Measurements from ENCODE around the gene USH1C.

Gene USH1C

DNA sequence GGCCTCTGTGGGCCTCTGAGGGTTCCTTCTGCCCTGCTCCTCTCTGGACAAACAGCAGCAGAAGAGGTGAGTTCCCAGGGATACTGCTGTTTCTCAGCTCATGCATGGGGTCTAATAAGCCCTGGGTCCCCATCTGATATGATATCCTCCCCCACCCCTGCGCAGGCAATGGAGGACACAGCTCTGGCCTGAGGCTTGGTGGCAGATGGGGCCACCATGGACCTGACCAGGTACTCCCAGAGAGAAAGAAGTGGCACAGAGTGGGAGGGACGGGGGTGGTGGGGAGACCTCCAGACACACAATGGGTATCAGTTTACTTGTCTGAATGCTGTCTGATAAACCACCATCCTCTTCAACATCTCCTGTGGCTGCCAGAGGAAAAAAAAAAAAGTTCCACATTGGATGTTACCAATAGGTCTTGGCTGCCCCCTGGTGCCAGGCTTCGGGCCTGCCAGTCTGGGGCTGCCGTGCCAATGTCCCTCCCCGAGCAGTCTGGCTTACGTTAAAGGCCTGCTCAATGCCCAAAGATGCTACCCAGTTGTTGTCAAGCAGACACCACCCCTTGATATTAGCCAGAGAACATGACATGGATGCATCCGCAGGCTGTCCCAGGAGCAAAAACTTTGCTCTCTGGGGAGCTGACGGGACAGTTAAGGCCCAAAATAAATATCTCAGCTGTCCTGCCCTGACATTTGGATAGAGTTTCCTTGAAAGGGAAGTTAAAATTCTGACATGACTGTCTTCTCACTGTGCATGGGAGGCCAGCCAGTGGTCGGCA, 39.7 kb downstream of the USH1C start:
- DNase-seq (ENCODE audit: low read depth in 2 of 2), result peak; percentile 14 to 20

DNA sequence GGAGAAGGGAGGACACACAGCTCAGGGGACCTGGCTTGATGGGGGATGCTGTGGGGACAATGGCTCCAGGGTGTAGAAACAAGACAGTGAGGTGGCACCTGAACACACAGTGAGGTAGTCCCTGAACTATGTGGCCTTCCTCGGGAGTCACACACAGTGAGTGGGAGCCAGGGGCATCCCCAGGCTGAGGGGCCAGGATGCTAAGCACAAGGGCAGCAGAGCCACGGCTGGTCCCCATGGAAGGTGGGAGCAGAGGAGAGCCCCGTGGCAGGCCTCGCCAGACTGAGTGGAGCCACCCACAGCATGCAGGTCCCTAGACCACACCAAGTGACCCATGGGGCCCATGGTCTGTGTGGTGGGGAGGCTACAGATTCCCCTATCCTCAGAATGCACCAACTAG, 41.6 kb downstream of the USH1C start:
- DNase-seq (ENCODE audit: low read depth in 2 of 2), result no peak

DNA sequence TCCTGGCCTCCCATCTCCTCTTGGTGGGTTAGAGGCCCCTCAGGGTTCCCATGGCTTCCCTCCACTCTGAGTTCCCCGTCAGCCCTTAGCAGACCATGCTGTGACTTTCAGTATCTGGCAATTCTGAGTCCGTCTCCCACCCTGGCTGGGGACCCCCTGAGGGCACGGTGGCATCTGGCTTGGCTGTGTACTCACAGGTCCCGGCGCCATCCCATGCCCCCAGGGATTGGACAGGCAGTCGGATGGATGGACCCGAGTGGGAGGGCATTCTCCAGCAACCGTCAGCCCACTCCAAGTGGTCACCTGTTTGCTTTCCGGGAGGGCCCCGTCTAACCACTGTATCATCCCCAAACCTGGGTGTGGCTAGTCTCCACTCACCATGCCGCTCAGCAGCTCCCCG, 43.5 kb downstream of the USH1C start:
- no peak for DNase-seq (ENCODE audit: low read depth in 2 of 2)

DNA sequence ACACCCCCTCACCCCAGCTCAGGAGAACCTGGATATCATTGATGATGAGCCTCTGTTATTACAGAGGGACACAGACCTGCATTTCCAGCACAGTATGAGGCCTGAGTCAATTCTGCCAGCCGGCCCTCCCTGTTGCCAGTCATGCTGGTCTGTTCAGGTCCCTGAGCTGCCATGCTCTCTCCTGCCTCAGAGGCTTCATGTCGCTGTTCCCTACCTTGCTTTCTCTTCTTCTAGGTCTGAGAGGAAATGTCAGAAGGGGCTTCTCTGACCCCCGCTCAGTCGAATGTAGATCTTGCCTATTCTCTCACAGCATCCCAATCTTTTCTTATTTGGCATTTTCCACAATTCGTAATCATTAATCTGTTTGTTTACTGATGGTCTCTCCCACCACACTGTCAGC, 45.7 kb downstream of the USH1C start:
- DNase-seq (ENCODE audit: low read depth in 2 of 2), result no peak

DNA sequence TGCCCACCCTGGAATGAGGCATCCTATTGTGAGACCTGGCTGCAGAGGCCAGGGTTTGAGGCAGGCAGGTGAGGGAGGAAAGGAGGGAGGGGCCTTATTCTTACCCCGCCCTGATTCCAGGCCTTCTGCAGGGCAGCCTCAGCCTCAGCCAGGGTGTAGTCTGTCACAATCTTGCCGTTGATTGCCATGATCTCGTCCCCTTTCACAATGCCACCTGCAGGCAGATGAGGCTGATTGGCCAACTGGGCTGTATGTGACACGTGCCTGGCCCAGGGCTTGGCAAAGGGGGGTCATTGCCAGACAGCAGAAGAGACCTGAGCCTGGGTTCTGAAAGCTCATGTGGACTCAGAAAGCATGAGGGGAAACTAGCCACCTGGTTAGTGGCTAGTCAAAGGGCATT, 46.2 kb downstream of the USH1C start:
- DNase-seq (ENCODE audit: low read depth in 2 of 2), result no peak

DNA sequence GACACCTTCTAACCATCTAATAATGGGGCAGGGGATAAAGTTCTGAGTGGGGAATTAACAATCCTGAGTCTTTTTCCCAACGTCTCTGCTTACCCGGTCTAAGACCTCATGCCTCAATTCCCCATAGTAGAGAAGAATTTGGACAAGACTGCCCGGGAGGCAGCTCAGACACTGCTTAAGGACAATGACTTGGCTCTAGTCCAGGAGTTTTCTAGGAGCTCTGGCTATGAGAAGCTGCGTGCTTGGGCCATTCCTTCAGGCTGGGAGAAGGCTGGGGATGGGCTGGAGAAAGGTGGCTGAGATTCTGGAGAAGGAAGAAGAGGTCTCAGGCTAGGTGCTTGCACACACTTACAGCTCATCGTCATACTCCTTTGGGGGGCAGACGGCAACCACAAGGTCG, 47.8 kb downstream of the USH1C start:
- no peak for DNase-seq (ENCODE audit: low read depth in 2 of 2)

DNA sequence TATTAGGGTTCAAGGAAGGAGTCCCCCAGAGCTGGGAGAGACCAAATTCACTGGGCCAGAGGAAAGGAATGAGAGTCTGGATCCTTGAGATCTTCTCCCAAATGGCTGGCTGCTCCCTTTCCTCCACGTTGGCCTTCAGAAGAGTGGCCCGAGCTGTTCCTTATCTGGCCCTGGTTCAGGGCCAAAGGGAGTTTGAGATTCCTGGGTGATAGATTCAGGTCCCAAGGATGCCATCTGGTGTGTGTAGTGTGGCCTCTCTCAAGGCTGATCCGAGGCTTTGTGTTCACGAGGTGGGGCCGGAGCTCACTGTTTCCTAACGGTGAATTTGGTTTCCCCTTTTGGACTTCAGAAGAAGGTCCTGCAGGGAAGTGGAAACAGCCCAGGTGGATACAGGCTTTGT, 50.2 kb downstream of the USH1C start:
- DNase-seq (ENCODE audit: low read depth in 2 of 2), result no peak

DNA sequence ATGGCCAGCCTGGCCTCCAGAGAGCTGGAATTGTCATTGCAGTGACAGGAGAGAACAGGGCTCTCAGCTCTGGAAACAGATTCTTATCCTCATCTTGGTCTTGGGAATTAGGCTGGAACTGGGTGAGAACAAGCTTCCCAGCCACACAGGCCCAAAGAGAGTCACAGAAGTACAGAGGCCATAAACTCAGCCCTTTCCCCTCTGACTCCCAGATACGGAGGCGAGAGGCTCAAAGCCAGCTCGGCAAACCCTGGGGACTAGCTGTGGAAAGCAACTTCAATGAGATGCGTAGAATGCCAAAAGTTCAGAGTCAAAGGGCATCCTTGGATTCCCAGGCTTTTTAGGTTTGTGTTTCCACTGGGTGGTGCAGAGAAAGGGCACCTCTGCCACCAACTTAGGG, 53.3 kb downstream of the USH1C start:
- DNase-seq (ENCODE audit: low read depth in 2 of 2), result no peak

DNA sequence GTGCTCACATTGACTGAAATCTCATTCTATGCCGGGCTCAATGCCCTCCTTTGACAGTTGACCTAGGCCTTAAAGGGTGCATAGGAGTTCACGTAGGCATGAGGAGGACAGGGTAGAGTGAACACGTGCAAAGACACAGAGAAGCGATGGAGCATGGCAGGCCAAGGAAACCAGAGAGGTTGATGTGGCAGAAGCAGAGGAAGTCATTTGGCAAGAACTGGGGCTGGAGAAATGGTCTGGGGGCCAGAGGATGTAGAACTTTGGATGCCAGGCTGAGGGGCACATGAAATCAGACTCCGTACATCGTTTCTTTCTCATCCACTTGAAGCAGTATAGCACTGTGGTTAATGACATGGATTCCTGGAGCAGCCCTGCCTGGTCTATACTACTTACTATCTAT, 54.0 kb downstream of the USH1C start:
- no peak for DNase-seq (ENCODE audit: low read depth in 2 of 2)

DNA sequence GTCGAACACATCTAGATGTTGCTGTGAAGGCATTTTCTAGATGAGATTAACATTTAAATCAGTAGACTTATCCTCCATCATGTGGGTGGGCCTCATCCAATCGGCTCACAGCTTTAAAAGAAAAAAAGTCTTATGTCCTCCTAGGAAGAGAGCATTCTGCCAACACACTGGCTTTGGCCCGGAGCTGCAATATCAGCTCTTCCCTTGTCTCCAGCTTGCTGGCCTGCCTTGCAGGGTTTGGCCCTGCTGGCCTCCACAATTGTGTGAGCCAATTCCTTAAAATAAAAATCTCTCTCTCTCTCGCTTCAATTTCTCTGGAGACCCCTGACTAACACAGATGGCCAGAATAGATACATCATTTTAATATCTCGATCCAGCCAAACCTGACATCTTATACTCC, 54.5 kb downstream of the USH1C start:
- no peak for DNase-seq (ENCODE audit: low read depth in 2 of 2)

DNA sequence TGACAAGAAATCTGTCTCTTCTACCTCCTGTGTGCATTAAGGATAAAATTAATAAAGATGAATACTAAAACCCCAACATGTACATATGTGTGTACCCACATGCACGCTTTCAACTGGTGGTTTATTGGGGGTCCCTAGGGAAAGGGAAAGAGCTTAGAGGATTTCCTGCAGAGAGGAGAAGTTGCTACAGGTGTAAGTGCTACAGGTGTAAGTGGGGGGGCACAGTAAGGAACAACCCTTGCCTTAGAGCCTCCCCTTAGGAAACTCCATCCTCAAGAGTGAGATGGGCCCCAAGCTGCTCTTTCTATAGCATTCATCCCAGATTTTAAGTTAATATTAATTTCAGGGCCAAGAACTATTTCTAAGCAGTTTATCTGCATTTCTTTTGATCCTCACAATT, 55.7 kb downstream of the USH1C start:
- DNase-seq (ENCODE audit: low read depth in 2 of 2), result no peak

DNA sequence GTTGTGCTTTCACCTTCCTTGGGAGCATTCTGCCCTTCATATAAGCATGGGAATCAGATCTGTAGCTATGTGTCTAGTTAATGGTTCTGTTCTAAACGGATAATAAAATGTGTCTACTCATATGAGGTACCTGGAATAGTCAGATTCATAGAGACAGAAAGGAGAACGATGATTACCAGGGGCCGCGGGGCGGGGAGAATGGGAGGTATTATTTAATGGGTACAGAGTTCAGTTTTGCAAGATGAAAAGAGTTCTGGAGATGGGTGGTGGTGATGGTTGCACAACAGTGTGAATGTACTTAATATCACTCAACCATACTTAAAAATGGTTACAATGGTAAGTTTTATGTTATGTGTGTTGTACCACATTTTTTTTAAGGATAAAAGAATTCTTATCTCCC, 57.6 kb downstream of the USH1C start:
- DNase-seq (ENCODE audit: low read depth in 2 of 2), result no peak

DNA sequence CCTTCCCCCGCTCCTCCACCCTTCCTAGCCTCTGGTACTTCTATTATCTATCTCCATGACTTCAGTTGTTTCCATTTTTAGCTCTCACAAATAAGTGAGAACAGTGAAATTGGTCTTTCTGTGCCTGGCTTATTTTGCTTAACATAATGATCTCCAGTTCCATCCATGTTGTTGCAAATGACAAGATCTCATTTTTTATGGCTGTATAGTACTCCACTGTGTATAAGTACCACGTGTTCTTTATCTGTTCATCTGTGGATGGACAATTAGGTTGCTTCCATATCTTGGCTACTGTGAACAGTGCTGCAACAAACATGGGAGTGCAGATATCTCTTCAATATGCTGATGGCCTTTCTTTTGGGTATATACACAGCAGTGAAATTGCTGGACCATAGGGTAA, 60.7 kb downstream of the USH1C start:
- no peak for DNase-seq (ENCODE audit: low read depth in 2 of 2)

DNA sequence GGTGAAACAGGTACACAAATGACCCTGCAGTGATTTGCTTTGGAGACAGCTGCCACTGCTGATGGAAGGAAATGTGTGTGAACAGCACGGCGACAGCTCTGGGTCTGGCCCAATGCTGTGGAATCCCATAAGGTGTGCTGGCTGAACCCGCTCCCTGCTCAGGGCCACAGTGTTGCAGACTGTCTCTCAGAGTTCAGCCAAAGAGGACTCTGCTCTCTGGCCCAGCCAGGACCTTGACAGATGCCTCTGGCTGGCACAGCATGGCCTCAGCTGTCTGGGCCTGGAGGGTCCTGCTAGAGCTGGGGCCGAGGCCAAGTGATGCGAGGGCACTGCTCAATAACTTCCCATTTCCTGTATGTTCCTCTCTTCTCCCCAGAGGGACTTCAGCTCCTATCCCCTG, 62.3 kb downstream of the USH1C start:
- no peak for DNase-seq (ENCODE audit: low read depth in 2 of 2)

DNA sequence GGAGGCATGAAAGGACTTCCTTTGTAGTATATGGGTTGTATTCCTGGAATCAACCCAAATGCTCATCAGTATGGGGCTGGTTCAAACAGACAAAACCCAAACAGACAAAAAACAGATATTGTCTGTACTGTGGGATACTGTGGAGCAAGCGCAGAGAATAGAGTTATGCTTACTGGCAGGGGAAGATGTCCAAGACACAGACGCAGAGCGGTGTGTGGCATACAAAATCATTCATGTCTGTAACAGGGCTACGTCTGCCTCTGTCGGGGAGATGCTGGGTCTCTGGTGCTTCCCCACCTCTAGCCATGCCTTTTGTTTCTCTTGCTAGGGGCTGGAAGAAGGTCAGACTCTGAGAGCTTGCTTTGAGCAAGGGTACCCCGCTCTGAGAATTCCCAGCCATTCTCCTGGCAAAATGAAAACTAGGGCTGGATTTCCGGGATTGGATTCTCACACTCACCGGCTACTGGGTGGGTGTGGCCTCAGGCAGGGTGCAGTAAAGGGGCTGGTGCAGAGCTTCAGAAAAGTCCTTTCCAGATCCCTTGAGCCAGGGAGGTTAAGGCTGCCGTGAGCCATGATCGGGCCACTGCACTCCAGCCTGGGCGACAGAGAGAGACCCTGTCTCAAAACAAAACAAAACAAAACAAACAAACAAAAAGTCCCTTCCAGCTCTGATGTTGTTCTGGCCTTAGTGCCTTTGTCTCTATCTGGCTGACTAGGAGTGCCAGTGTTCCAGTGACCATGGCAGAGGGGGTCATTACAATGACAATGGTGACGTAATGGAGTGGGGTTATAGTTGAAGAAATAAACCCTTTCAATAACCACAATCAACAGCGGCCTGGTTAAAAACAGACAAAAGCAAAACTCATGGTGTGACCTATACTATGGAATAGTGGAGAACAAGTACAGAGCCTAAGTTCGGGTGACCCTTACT, 64.7 kb downstream of the USH1C start:
- DNase-seq (ENCODE audit: low read depth in 2 of 2), result no peak

DNA sequence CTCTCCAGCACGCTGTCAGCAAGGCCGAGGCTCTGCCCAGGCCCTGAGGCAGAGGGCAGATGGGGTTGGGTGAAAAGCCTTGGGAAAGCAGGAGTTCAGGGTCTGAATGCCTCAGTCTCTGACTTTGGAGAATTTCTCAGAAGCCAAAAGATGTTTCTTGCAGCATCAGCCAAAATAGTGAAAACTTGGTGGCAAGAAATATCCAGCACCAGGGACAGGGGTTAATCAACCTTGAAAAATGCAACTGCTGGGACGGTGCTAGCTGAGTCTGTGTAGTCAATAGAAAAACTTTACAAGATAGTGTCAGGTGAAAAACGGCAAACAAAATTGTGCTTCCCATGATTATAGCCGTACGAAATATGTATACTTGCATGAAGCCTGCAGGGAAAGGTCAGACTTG, 66.1 kb downstream of the USH1C start:
- DNase-seq (ENCODE audit: low read depth in 2 of 2), result no peak

DNA sequence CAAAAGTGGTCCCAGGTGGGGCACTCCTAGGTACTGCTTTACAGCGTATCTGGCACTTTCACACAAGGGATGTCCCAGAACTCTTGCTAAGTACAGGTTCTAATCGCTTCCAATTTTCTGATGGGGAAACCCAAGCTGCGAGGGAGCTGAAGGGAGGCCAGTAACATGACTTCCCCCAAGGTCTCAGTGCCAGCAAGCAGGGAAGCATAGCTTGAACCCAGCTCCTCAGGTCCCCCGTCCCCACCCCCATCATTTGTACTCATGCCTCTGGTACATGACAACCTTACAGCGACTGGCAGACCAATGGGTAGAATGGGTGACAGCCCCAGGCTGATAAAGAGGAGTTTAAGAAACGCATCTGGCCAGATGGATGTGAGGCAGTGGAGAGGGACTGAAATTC, 66.9 kb downstream of the USH1C start:
- DNase-seq (ENCODE audit: low read depth in 2 of 2), result no peak

DNA sequence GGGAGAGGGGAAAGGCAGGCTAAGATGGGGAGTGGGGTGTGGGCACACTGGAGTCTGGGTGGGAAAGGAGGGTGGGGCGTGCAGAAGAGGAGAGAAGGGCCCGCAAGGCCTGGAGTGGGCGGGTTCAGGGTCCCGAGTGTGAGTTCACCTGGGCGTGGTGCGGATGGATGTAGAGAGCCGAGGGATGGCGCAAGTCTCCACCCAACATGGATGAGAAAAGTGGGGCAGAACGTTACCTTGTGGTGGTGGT, 67.2 kb downstream of the USH1C start:
- no peak for DNase-seq (ENCODE audit: low read depth in 2 of 2)

DNA sequence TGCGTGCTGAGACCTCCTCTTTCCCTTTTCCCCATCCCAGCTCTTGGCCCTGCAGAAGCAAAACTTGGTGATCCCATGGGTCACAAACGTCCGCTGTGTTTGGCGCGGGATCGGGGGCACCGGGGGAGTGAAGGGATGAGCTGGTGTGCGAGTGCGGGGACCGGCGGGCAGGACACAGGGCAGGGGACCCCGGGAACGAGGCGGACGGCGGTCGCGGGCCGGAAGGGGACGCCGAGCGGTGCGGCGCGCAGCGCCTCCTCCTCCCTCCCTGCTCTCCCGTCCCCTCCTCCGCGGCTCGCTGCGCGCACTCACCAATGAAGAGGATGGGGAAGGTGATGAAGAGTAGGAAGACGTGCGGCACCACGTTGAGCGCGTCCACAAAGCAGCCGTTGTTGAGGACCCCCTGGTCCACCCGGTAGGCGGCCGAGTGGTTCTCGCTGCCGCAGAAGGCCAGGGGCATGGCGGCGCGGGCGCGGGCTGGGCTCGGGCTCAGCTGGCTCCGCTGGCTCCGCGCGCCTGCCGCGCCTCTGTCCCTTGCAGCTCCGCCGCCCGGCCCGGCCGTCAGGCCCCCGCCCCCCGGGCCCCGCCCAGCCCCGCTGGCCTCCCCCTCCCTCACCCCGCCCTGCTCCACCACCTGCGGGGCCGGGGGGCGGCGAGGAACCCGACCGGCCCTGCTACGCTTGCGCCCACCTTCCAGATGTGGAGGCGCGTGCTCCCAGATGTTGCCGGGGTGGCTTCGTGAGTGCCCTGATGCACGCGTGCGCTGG, 67.7 kb downstream of the USH1C start, which contains the start of gene ABCC8:
Gene ABCC8 (minus strand): TSS at position 529 of the 767 bp plus-strand sequence. CDS start 69 bp downstream, at position 460.
- no peak for DNase-seq (ENCODE audit: low read depth in 2 of 2)

DNA sequence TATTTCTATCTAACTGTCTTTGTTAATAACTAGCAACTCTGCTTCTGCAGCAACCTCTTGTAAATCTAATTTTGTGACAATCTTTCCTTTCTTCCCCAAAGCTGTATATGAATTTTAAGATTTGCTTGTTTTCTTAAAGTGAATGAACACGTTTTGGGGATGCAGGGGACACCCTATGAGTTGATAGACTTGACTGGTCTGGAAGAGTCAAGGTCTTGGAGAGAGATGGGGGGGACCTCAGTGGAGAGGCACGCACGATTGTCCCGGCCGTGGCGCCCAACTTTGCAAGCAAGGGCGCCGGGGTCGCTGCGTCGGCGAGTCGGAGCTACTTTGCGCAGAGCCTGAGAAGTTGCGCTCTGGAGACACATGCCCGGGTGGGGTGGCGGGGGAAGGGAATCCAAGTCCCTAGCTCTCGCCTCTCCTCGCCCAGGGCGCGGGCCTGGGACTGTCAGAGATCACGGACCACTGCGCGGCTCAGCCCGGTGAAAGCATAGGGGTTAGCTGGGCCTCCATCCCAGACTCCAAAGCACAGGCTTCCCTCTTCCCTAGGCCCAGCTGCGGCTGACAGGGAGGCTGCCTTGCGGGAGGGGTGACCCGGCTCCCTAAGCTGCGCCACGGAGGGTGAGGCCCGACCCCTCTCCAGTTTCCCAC, 68.4 kb downstream of the USH1C start:
- DNase-seq (ENCODE audit: low read depth in 2 of 2), result no peak

DNA sequence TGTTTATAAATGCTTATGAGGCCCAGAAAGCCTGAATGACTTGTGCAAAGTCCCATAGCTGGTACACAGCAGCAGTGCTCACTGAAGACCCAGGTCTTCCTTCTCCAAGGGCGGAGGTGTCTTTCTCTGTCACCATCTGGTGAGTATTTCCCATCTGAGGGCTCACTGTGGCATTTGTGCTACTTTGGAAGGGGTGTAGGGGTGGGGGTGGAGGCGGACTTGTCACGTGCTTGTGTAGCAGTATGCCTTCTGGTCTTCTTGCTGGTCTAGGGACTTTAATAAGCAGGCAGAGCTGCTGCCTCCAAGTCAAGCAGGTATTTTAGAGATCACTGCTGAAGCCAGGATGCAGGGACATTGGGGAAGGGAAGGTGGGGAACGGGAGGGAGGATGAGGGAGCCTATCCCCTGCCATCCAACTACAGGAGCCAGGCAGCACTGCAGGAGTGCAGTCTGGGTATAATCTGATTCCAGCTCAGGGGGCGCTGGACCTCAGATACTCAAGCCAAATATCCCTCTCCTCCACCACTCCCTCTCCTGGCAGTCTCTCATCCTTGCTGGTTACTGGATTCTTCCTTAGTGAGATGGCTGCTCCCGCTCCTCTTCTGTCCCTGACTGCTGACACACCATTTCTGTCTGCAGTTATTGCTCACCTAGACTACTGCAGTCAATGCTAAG, 71.0 kb downstream of the USH1C start:
- no peak for DNase-seq (ENCODE audit: low read depth in 2 of 2)
